EH (cell line): ENCODE measurements around the gene BTBD2.

Experiments
- DNase-seq: peaks from one replicate; pipeline ENCODE4 v3.0.0-alpha.2; 2015; ENCODE audit warnings: low read depth

The BTBD2 gene

DNA sequence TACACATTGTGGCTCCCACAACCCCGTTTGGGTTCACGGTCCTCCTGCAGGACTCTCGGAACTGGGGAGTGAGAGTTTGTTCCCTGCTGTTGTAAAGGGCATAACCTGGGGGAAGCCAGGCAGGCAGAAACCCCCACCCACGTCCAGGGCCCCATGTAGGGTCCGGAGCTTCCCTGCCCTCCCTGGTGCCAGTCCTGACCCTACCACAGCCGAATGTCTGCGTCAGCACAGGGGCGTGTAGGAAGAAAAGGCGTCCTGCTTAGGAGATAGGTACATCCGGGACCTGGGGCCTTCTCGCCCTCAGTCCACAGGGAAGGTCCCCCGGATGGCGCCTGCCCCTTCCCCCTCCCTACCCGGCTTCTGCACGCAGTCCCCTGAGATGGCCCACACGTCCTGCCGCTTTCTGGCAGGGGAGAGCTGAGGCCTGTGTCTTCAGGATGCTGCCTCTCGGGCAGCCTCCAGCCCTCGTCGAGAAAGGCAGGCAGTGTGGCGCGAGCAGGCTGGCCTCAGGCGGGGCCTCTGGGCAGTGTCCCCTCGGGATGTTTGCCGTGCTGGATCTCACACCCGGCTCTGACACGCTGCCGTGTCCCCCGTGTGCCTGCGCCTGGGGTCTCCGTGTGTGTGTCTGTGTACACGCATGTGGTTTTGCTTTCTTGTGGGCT, 55.5 kb downstream of the BTBD2 start:
- no peak for DNase-seq

DNA sequence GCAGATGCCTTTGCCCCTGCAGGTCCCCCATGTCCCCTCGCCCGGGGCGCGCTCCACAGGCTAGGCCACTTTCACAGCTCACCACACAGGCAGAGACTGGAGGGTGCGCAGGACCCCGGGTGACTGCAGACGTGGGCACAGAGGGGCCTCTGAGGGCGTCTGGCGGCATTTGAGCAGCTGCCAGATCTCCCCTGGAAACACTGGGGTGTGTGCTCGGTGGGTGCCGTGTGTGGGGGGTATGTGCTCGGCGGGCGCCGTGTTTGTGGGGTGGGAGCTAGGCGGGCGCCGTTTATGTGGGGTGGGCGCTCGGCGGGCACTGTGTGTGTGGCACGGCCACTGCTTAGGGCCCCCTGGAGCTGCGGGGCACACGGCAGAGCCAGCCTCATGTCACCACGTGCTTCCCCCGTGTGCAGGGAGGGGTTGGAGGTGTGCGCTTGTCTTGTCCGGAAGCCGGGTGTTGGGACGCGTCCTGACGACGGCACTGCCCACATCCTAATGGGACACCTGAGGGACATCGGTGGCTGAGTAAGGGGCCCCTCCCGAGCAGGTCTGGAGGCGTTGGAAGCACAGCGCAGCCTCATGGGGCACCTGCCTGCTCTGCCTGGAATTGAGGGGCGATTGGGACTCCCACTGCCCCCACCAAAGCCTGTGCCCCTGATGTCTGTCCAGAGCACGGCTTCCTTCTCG, 57.8 kb downstream of the BTBD2 start:
- no peak for DNase-seq

DNA sequence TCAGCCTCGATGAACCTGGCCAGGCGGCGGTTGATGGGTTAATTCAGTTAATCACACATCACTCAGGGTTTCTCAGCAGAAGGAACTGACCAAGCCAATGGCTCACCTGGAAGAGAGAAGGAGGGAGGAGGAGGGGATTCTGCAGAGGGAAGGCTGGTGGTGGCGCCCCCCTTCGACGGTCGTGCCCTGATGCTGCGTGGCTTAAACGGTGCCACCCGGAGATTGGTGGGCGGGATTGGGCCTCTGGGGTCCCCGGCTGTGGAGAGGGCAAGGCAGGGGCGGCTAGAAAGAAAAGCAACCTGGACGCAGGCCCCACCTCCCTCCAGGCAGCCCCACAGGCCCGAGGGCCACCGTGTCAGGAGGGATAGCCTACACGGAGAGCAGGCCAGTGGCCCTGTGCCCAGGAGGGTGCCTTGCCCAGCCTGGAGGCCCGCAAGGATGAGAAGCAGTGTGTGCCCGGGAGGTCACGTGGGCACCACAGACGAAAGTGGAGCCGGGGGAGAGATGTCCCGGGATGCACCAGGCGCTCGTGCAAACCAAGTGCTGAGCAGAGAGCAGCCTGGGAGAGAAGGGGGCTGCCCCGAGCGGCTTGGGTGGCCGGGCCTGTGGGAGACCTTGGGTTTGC, 58.5 kb downstream of the BTBD2 start:
- DNase-seq: no peak

DNA sequence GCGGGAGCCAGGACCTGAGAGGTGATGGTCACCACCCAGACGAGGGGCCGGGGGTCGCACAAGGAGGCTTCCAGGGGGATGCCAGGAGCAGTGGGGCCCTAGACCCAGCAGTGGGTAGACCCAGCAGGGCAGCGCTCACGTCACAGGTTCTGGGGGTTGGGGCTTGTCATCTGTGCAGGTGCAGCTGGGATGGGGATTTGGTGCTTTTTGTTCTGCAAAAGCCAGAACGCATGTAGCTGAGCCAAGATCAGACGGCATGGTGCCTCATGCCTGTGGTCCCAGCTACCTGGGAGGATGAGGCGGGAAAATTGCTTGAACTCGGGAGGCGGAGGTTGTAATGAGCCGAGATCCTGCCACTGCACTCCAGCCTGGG, 59.4 kb downstream of the BTBD2 start:
- no peak for DNase-seq

DNA sequence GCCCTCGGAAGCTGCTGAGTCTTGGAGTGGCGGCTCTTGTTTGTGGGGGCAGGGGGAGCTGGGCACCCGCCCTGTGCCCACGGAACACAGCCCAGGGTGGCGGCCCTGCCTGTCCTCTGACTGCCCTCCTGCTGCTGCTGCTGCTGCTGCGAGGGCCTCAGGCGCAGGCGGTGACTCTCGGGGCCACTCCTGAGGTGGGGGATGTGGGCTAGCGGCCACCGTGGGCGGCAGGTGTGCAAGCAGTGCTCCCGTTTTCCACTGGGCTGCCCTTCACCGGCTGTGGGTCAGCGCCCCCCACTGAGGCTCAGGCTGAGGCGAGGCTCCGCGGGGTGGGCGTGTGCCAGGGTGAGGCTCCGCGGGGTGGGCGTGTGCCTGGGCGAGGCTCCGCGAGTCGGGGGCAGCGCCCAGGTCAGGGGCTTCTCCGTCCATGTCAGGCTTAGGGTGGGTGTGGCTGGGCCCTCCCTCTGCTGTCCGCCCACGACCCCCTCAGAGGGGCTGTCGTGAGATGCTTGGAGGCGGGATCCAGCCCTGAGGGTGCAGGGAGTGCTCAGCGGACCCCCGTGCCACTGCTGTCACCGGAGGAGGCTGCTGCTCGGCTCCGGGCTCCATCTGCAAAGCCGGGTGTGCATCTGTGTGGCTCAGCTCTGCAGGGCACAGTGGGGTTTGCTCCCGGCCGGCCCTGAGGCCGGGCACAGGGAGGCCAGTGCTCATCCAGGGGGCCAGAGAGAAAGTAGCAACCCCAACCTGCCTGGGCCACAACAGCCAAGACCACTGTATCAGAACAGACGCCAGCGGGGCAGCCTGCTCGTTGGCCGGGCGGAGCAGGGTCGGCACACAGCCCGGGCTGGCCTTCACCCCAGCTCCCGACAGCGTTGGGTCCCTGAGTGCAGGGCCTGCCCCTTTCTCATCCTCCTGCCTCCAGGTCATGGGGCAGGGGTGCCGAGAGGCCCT, 60.1 kb downstream of the BTBD2 start:
- no peak for DNase-seq

DNA sequence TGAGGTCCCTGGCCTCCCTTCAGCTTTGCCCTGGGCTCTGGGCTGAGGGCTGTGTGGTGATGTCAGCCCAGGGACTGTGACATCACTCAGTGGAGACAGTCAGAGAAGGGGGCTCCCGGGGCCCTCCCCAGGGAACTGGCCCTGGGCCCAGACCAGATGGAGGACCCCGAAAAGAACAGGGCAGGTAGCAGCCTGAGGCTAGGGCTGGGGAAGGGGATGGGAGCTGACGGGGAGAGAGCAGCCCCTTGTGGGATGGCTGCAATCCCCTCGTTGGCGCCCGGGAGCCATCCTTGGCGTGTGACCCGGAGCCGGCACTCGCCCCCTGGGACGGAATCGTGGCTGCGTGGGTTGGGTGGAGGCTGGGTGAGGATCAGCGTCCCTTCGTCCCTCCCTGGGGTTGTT, 61.0 kb downstream of the BTBD2 start:
- DNase-seq: no peak

DNA sequence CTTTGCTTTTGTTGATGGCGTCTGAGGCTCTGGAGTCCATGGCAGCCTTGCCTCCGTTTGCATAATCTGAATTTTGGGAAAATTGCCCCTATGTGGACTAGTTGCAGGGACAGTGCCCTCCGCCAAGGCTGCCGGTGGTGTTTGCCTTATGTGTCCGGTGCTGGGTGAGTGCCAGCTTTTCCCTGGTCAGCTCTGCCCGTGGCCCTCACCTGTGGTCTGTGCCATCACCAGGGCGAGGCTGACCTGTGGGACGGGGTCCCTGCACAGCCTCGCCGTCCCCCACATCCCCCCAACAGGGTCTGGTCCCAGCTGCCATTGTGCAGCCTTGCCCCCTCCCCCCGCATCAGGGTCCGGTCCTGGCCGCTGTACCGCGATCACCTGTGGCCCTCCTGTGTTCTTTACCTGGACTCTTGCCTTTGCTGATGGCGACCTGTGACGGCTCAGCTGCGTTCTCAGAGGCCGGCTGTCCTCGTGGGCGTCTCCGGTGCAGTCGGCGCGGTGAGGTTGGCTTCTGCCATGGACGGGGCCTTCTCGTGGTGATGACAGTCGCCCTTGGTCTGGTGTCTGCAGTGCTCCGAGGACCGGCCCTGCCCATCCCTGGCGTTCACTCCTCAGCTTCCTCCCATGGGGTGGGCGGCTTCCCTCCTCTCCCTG, 61.9 kb downstream of the BTBD2 start:
- no peak for DNase-seq

DNA sequence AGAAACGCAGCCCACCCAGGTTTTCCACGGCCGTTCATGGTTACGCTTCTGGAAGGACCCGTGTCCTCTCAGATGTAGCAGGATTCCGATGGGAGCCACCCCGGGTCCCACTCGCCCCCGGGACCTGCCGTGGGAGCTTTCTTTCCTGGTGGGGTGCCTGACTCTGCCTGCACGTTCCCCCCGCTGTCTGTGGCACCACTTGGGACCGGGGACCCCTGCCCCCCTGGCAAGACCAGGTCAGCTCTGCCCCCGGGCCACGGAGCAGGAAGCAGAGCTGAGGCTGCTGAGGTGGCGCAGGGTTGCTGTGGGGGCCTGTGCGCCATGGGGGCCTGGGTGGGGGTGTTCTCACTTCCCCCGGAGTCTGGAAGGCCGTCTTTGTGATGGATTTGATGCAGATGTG, 62.5 kb downstream of the BTBD2 start:
- DNase-seq: no peak

DNA sequence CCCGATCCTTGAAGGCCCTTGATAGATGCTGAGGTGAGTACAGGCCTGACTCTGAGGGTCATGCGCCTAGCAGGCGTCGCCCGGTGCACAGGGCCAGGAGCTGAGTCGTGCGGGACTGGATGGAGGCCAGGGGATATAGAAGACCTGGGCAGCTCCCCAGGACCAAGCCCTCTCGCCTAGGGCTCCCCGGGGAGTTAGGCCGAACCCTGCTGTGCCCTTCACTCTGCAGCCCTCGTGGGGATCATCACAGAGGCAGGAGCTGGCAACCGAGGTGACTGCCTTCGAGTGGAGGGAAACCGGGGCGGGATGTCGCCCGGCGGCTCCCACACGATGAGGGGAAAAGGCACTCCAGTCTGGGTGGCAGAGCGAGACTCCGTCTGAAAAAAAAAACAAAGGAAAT, 62.9 kb downstream of the BTBD2 start:
- DNase-seq: no peak

DNA sequence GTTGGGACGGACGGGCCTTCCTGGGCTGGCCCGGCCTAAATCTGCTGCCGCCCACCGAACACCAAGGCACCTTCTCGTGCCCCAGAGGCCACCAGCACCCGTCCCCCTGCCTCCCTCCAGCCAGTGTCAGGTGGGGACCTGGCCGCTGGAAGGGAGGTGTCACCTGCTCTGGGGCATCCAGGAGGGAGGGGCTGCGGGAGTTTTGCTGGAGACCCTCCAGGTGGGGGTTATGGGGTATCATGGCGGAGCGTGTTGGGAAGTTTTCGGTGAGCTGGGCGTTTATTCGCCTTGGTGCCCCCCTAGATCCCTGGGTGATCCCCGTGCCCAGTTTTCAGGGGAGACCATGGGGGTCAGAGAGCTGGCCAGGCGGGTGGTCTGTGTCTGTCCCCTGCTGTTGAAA, 64.9 kb downstream of the BTBD2 start:
- DNase-seq: no peak

DNA sequence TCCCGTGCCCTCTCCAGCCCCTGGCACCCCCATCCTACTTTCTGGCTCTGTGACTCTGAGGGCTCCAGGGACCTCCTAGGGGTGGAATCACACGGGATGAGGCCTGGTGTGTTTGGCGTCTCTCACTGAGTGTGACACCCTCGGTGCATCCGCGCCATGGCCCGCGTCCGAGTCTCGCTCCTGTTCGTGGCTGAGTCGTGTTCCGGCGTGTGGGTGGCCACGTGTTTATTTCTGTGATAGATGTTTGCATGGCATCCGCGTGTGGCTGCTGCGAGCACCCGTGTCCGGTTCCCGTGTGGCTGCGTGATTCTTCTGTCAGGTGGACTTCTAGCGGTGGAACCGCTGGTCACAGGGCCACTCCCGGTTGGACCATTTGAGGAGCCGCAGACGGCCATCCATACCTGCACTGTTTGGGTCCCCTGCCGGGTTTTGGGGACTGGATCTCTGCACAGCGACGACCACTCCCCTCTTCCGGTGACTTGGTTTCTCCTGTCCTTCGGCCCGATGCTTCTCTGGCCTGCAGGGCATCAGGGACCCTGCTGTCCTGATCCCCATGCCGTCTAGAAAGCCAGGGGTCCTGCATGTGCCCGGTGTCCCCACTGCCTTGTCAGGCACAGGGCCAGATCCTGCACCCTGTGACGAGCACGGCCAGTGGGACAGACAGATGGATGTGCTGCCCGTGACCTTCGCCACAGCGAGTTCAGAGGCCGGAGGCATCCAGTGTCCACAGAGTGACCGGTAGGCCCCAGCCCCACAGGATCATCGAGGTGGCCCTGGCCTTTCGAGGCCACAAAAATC, 66.0 kb downstream of the BTBD2 start:
- no peak for DNase-seq

DNA sequence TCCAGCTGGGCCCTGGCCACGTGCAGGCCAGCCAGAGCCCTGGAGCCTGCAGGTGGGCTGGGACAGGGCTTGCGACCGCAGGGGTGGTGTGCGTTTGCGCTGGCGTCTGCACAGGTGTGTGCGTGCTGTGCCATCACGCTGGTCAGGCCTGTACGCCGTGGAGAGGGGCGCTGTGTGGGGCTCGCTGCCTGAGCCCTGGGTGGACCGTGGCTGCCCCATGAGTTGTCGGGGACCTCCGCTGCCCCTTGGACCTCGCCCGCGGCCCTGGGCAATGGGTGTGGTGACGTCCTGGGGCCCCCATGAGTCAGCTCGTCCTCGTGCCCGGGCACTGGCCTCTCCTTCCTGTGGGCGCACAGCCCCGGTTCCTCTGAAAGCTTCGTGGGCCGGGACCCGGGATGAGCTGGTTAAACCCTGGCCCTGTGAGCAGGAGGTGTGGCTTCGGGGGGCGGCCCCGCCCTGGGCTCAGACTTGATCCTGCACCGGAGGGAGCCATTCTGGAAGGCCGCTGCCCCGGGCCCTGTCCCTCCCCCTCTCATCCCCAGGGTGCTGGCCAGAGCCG, 67.8 kb downstream of the BTBD2 start:
- DNase-seq: no peak

DNA sequence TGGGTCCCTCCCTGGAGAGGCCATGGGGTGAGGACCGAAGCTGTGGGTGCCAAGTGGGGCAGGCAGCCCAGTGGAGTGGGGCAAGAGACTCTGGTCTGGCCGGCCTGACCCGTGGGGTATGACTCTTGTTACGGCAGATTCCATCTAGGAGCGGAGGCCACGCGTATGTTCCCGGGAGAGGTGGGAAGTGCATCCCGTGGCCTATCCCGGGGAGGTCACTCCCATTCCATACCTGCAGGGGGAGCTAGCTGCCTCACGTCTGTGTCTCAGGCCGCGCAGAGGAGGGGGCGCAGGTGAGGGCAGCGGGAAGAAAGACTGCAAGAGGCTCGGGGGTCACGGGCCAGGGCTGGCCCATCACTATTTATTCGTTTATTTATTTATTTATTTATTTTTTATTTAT, 69.6 kb downstream of the BTBD2 start:
- peak; percentile 20 for DNase-seq

DNA sequence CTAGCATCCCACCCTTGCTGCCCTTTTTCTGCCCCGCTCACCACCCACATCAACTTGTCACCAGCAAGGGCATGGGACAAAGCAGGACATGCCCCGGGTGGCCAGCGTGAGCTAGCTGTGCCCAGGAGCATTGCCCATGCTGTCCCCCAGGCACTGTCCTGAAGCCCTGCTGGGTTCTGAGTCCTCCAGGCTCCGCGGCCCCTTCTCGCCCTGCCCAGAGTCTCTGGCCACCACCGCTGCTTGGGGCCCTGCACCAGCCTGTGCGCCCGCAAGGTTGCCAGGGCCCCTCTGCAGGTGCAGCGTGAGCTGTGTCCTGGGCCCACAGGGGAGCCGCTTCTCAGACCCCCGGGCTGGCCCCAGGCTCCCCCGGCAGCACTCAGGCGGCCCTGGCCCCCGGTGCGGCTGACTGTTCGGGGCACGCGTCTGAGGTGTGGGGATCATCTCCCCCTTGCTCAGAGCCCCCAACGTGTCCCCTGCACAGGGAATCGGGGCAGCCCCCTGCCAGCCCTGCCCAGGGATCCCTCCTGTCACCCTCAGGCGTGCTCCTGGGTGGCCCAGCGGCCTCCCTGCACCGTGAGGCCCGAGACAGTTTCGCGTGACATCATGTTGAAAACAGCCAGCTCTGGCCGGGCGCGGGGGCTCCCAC, 70.5 kb downstream of the BTBD2 start:
- no peak for DNase-seq

DNA sequence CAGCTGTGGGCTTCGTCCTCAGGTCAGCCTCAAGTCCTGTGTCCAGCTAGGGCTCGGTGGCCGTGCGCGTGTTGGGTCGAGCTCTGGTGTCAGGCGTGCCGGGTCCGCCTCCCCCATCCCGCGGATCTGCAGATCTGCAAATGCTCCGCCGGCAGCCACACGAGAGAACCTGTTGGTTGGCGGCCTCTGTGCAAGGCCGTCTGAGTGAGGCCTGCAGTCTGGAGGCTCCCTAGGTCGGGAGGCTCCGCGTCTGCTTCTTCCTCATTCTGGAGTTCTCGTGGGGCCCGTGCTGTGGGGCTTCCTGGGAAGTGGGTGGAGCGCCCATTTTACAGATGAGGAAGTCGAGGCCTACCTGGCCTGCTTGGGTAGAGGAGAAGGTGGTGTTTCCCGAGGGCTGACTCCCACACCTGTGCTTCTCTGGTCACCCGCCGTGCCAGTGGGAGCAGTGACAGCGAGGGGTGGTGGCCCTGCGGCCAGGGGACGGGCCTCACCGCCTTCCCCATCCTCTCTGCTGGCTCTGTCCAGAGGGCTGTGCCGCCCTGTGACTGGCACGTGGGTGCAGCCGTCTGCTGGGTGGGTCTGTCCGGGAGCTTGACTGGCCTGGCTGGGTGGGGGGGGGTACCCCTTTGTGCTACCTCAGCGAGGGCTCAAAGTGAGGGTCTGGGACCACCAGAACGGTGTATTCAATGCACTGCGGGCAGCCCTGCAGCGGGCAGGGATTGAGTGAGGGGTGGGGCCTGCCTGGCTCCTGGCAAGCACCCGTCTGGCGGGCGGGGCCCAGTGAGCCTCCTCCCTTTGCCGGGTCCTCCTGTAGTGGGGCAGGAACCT, 71.2 kb downstream of the BTBD2 start:
- DNase-seq: no peak

DNA sequence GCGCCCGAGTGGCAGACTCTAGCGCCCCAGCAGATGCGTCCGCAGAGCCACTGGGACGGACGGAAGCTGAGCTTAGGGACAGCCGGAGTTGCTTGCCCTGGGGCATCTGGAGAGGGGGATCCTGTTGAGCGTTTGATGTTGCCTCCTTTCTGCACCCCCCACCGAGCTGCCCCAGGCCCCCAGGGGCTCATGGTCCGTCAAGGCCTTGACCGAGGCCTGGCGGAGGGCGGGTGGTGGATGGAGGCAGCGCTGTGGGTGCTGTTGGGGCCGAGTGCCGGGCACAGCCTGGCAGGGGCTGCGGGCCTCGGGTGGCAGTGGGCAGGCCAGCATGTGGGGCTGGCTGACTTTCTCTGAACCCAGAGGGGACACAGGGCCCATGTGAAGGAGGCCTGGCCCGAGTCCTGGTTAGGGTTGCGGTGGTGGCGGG, 71.8 kb downstream of the BTBD2 start:
- no peak for DNase-seq

DNA sequence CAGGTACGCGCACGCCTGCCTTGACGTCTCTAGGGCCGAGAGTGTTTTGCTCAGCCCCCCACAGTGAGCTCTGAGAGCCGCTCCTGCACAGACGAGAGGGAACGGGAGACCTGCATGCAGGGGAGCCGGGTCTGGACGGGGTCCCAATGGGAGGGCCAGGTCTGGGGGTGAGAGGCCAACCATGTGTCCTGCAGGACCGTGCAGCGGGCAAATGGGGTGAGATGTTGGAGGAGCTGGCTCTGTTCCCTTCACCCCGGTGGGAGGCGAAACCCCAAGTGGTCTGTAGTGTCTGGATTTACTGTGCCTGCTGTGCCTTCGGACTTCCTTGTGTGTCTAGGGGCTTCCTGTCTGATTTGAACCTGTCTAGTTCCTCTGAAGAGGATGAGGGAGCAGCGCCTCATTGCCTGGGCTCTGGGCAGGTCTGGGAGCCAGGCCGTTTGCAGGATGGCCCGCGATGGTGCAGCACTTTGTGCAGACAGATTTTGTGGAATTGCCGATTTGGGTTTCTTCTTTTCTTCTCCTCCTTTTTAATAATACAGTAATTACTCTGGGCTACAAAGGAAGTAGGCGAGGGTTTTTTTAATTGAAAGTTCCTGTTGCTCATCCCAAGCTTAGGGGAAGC, 72.5 kb downstream of the BTBD2 start:
- peak; percentile 18 for DNase-seq

DNA sequence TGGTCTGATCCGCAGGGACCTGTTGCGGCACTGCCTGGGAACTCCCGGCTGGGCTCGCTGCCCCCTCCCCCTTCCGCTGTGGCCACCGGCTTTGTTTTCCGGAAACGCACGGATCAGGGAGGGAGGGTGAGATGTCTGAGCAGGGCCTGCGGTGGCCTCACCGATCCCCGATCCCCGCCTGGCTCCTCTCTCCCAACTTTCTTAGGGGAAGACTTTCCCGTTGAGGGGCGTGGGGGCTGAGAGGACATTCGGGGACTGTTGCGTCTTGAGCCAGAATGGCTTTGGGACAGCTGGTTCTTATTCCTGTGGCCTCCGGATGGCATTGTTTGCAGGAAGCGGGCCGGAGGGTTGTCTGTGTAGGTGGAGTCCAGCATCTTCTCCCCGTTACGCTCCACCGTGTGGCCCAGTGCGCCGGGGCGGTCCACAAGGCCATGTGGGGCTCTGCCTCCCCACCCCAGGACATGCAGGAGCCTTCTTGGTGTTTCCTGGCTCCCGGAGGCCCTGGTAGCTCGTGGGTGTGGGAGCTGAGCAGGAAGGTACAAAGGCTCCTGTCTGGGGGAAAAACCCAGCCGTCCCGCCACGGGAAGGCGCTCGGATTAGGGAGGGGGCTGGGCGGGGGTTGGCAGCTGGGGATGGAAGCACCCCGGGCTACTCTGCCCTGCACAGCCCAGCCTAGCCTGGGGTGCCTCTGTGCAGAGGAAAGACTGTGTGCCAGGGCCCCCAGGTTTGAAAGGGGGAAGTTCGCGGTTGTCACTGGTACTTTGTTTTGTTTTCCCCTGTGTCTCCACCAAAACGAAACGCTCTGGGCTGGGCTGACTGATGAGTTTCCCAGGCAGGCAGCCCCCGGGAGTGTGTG, 73.2 kb downstream of the BTBD2 start:
- peak; percentile 74 for DNase-seq
